ES-I3 (cell line): ENCODE data around the gene ARHGAP15.

Source experiments
- H3K36me3 ChIP-seq: 2 replicates; pipeline ENCODE4 v1.6.1; 2013; ENCODE audit warnings: mild to moderate bottlenecking, low read length, control low read depth, moderate library complexity; ENCODE audit not compliant: insufficient read depth
- H3K4me1 ChIP-seq: 2 replicates; pipeline ENCODE4 v1.6.1; 2013; ENCODE audit warnings: mild to moderate bottlenecking, control low read depth, low read length; ENCODE audit not compliant: insufficient read depth
- H3K9ac ChIP-seq: 2 replicates; pipeline ENCODE4 v1.6.1; 2013; ENCODE audit warnings: low read depth, mild to moderate bottlenecking, low read length, moderate library complexity
- H3K9me3 ChIP-seq: 2 replicates; pipeline ENCODE4 v1.6.1; 2013; ENCODE audit warnings: mild to moderate bottlenecking, low read length, moderate library complexity; ENCODE audit not compliant: control insufficient read depth, insufficient read depth

Gene ARHGAP15

GRCh38 chr2:143608063-143608423, 478.8 kb downstream of the ARHGAP15 start:
- no peak overlapping the region for H3K9ac ChIP-seq
- H3K36me3 ChIP-seq = no peaks in the 10 kb centered on the region
- H3K9me3 ChIP-seq = no peaks in the 10 kb centered on the region
- peaks cover 32% of the 10 kb centered on the region; the same call in 1 of the 2 replicates for H3K4me1 ChIP-seq

GRCh38 chr2:143608758-143609157, 479.5 kb downstream of the ARHGAP15 start:
- Histone ChIP-seq H3K9ac (no peak overlapping the region), H3K9me3 (no peaks in the 10 kb centered on the region), H3K4me1 (peaks cover 26% of the 10 kb centered on the region; the same call in 1 of the 2 replicates)

GRCh38 chr2:143611336-143611735, 482.1 kb downstream of the ARHGAP15 start:
- H3K9me3 ChIP-seq = no peaks in the 10 kb centered on the region
- peaks cover 23% of the 10 kb centered on the region; the same call in 1 of the 2 replicates for H3K4me1 ChIP-seq
- H3K9ac ChIP-seq = no peak overlapping the region
- H3K36me3 ChIP-seq = no peaks in the 10 kb centered on the region

More at GRCh38 chr2:143608758-143609157, 479.5 kb downstream of the ARHGAP15 start:
- no peaks in the 10 kb centered on the region for H3K36me3 ChIP-seq

- Histone ChIP-seq H3K36me3 (no peaks in the 10 kb centered on the region), H3K9me3 (no peaks in the 10 kb centered on the region), H3K4me1 (no peaks in the 10 kb centered on the region), H3K9ac (no peak overlapping the region)
Observed at GRCh38 chr2:143615562-143615961, 486.3 kb downstream of the ARHGAP15 start.

GRCh38 chr2:143616452-143616851, 487.2 kb downstream of the ARHGAP15 start:
- no peaks in the 10 kb centered on the region for H3K9me3 ChIP-seq
- H3K36me3 ChIP-seq = no peaks in the 10 kb centered on the region
- no peak overlapping the region for H3K9ac ChIP-seq
- H3K4me1 ChIP-seq = no peaks in the 10 kb centered on the region

GRCh38 chr2:143617803-143618415, 488.7 kb downstream of the ARHGAP15 start:
- Histone ChIP-seq H3K4me1 (no peaks in the 10 kb centered on the region), H3K9ac (no peak overlapping the region), H3K36me3 (no peaks in the 10 kb centered on the region), H3K9me3 (no peaks in the 10 kb centered on the region)

GRCh38 chr2:143622106-143622505, 492.9 kb downstream of the ARHGAP15 start:
- Histone ChIP-seq H3K36me3 (no peaks in the 10 kb centered on the region), H3K9ac (no peak overlapping the region), H3K4me1 (no peaks in the 10 kb centered on the region), H3K9me3 (no peaks in the 10 kb centered on the region)

- H3K9ac ChIP-seq = no peak overlapping the region
- no peaks in the 10 kb centered on the region for H3K4me1 ChIP-seq
- no peaks in the 10 kb centered on the region for H3K9me3 ChIP-seq
- no peaks in the 10 kb centered on the region for H3K36me3 ChIP-seq
Observed at GRCh38 chr2:143623231-143623908, 494.2 kb downstream of the ARHGAP15 start.

- no peaks in the 10 kb centered on the region for H3K36me3 ChIP-seq
- H3K9ac ChIP-seq = no peak overlapping the region
- no peaks in the 10 kb centered on the region for H3K9me3 ChIP-seq
- no peaks in the 10 kb centered on the region for H3K4me1 ChIP-seq
Observed at GRCh38 chr2:143623909-143624260, 494.7 kb downstream of the ARHGAP15 start.

- Histone ChIP-seq H3K36me3 (no peaks in the 10 kb centered on the region), H3K9ac (no peak overlapping the region), H3K9me3 (no peaks in the 10 kb centered on the region), H3K4me1 (no peaks in the 10 kb centered on the region)
Observed at GRCh38 chr2:143629340-143629739, 500.1 kb downstream of the ARHGAP15 start.

GRCh38 chr2:143632751-143633374, 503.6 kb downstream of the ARHGAP15 start:
- H3K9ac ChIP-seq = no peak overlapping the region
- no peaks in the 10 kb centered on the region for H3K4me1 ChIP-seq
- H3K36me3 ChIP-seq = no peaks in the 10 kb centered on the region
- peaks cover 3% of the 10 kb centered on the region; the same call in 1 of the 2 replicates for H3K9me3 ChIP-seq

- peaks cover 3% of the 10 kb centered on the region; the same call in 1 of the 2 replicates for H3K9me3 ChIP-seq
Observed at GRCh38 chr2:143633419-143633818, 504.2 kb downstream of the ARHGAP15 start.

GRCh38 chr2:143635302-143635701, 506.1 kb downstream of the ARHGAP15 start:
- H3K9me3 ChIP-seq = peaks cover 3% of the 10 kb centered on the region; the same call in 1 of the 2 replicates
- H3K4me1 ChIP-seq = no peaks in the 10 kb centered on the region
- no peaks in the 10 kb centered on the region for H3K36me3 ChIP-seq

More at GRCh38 chr2:143633419-143633818, 504.2 kb downstream of the ARHGAP15 start:
- H3K36me3 ChIP-seq = no peaks in the 10 kb centered on the region
- no peaks in the 10 kb centered on the region for H3K4me1 ChIP-seq
- H3K9ac ChIP-seq = no peak overlapping the region

GRCh38 chr2:143635936-143636335, 506.7 kb downstream of the ARHGAP15 start:
- Histone ChIP-seq H3K4me1 (no peaks in the 10 kb centered on the region), H3K9ac (no peak overlapping the region), H3K9me3 (peaks cover 3% of the 10 kb centered on the region; the same call in 1 of the 2 replicates), H3K36me3 (no peaks in the 10 kb centered on the region)

More at GRCh38 chr2:143635302-143635701, 506.1 kb downstream of the ARHGAP15 start:
- no peak overlapping the region for H3K9ac ChIP-seq

- no peak overlapping the region for H3K9ac ChIP-seq
Observed at GRCh38 chr2:143640826-143641225, 511.6 kb downstream of the ARHGAP15 start.

More at GRCh38 chr2:143640826-143641225, 511.6 kb downstream of the ARHGAP15 start:
- H3K4me1 ChIP-seq = no peaks in the 10 kb centered on the region
- H3K9me3 ChIP-seq = no peaks in the 10 kb centered on the region
- no peaks in the 10 kb centered on the region for H3K36me3 ChIP-seq
